ENCODE data around the gene KIF25.

KIF25 gene

GRCh38 chr6:168050225-168050880, 52.9 kb downstream of the KIF25 start:
- in situ Hi-C loops (cut with MboI; ENCODE audit: low sequenced_read_pairs, unreplicated experiment) = no loop called here
- no peak for DNase-seq (ENCODE audit: low spot score)
- TF ChIP-seq CTCF (IDR thresholded peaks at IDR 0.05; ENCODE audit: borderline replicate concordance, control extremely low read depth, extremely low read depth, insufficient read depth, missing control alignments) = no peak

GRCh38 chr6:168050881-168051586, 53.6 kb downstream of the KIF25 start:
- no peak for DNase-seq (ENCODE audit: low spot score)
- TF ChIP-seq CTCF (IDR thresholded peaks at IDR 0.05; ENCODE audit: borderline replicate concordance, control extremely low read depth, extremely low read depth, insufficient read depth, missing control alignments) = no peak
- in situ Hi-C loops (cut with MboI; ENCODE audit: low sequenced_read_pairs, unreplicated experiment) = no loop called here

GRCh38 chr6:168051648-168052047, 54.2 kb downstream of the KIF25 start:
- DNase-seq (ENCODE audit: low spot score) = no peak
- in situ Hi-C loops (cut with MboI; ENCODE audit: low sequenced_read_pairs, unreplicated experiment) = no loop called here
- TF ChIP-seq CTCF (IDR thresholded peaks at IDR 0.05; ENCODE audit: borderline replicate concordance, control extremely low read depth, extremely low read depth, insufficient read depth, missing control alignments) = no peak

- DNase-seq (ENCODE audit: low spot score) = no peak
- no peak for TF ChIP-seq CTCF (IDR thresholded peaks at IDR 0.05; ENCODE audit: borderline replicate concordance, control extremely low read depth, extremely low read depth, insufficient read depth, missing control alignments)
- in situ Hi-C loops (cut with MboI; ENCODE audit: low sequenced_read_pairs, unreplicated experiment) = no loop called here
Measured at GRCh38 chr6:168052291-168052891, 54.9 kb downstream of the KIF25 start.

GRCh38 chr6:168053086-168053956, 55.9 kb downstream of the KIF25 start:
- in situ Hi-C loops (cut with MboI; ENCODE audit: low sequenced_read_pairs, unreplicated experiment) = no loop called here
- no peak for DNase-seq (ENCODE audit: low spot score)
- no peak for TF ChIP-seq CTCF (IDR thresholded peaks at IDR 0.05; ENCODE audit: borderline replicate concordance, control extremely low read depth, extremely low read depth, insufficient read depth, missing control alignments)

GRCh38 chr6:168053957-168054471, 56.5 kb downstream of the KIF25 start:
- no peak for TF ChIP-seq CTCF (IDR thresholded peaks at IDR 0.05; ENCODE audit: borderline replicate concordance, control extremely low read depth, extremely low read depth, insufficient read depth, missing control alignments)
- no peak for DNase-seq (ENCODE audit: low spot score)
- in situ Hi-C loops (cut with MboI; ENCODE audit: low sequenced_read_pairs, unreplicated experiment) = no loop called here
